IMR-90 (cell line): ENCODE data around the gene OR2H2. TPM values are rescaled to one million over a fixed set of nuclear protein-coding genes. Genes with fewer than 3 reads are reported as not detected.
A peak's percentile ranks its signal among the peaks of the same experiment; 100 is the strongest.

Source experiments
- ATAC-seq: fragments of 200-7000 bp; cut with Tn5 transposase; 2 replicates; pipeline ENCODE4 v1.9.1; 2020; ENCODE audit warnings: low read depth, mild to moderate bottlenecking, moderate library complexity
- BruUV-seq: library from RNA; stranded (reverse); fragments of 400-500 nt; replicated peaks from 2 replicates; lab custom pipeline; 2021; lab: Mats Ljungman, UMichigan
- CTCF ChIA-PET: fragments of 300-600 bp; formaldehyde crosslinking; extraction: SDS; loops from one replicate; lab custom pipeline; 2021; ENCODE audit warnings: antibody characterized with exemption; lab: Yijun Ruan, JAX
- POLR2A ChIA-PET: fragments of 300-600 bp; sonication (Branson Sonifier 250); formaldehyde crosslinking; loops from one replicate; lab custom pipeline; 2022; ENCODE audit warnings: antibody characterized with exemption; ENCODE audit not compliant: unreplicated experiment; lab: Charles Lee
- DNase-seq: peaks from one replicate; pipeline ENCODE4 v3.0.0; 2013
- H2AFZ ChIP-seq: replicated peaks from 2 replicates; pipeline ENCODE3; 2013; ENCODE audit warnings: low read length, mild to moderate bottlenecking; ENCODE audit not compliant: poor library complexity
- H2AK5ac ChIP-seq: 2 replicates; pipeline ENCODE4 v1.6.1; 2013; ENCODE audit warnings: low read depth, low read length, inconsistent platforms
- H2AK9ac ChIP-seq: replicated peaks from 2 replicates; pipeline ENCODE3; 2013; ENCODE audit warnings: mild to moderate bottlenecking, low read depth, low read length, moderate library complexity; ENCODE audit not compliant: poor library complexity
- H2BK120ac ChIP-seq: 2 replicates; pipeline ENCODE4 v1.6.1; 2013; ENCODE audit warnings: low read depth, low read length, inconsistent platforms
- H2BK15ac ChIP-seq: 3 replicates; pipeline ENCODE4 v1.6.1; 2013; ENCODE audit warnings: low read depth, low read length, inconsistent platforms
- H2BK20ac ChIP-seq: 2 replicates; pipeline ENCODE4 v1.6.1; 2013; ENCODE audit warnings: low read depth, mild to moderate bottlenecking, inconsistent platforms, low read length, moderate library complexity
- H2BK5ac ChIP-seq: 2 replicates; pipeline ENCODE4 v1.6.1; 2013; ENCODE audit warnings: mild to moderate bottlenecking, low read depth, low read length, inconsistent platforms; ENCODE audit not compliant: poor library complexity, severe bottlenecking
- H3K14ac ChIP-seq: replicated peaks from 2 replicates; pipeline ENCODE4 v1.6.1; 2013; ENCODE audit warnings: low read depth, low read length, inconsistent platforms
- H3K18ac ChIP-seq: 2 replicates; pipeline ENCODE4 v1.6.1; 2013; ENCODE audit warnings: low read depth, low read length, control low read depth
- H3K23ac ChIP-seq: 2 replicates; pipeline ENCODE4 v1.6.1; 2013; ENCODE audit warnings: low read depth, low read length, inconsistent platforms
- H3K27ac ChIP-seq: 2 replicates; pipeline ENCODE4 v1.5.1; 2013; ENCODE audit warnings: mild to moderate bottlenecking, control low read depth, low read length; ENCODE audit not compliant: insufficient read depth
- H3K27me3 ChIP-seq: 2 replicates; pipeline ENCODE4 v1.6.1; 2013; ENCODE audit warnings: low read length; ENCODE audit not compliant: control insufficient read depth, insufficient read depth
- H3K36me3 ChIP-seq: 2 replicates; pipeline ENCODE4 v1.6.1; 2013; ENCODE audit warnings: low read length, mixed read lengths; ENCODE audit not compliant: control insufficient read depth, insufficient read depth
- H3K4ac ChIP-seq: 2 replicates; pipeline ENCODE4 v1.6.1; 2013; ENCODE audit warnings: low read depth, low read length, inconsistent platforms
- H3K4me1 ChIP-seq: 2 replicates; pipeline ENCODE4 v1.6.1; 2013; ENCODE audit warnings: low read length, mixed read lengths; ENCODE audit not compliant: control insufficient read depth, insufficient read depth
- H3K4me2 ChIP-seq: 2 replicates; pipeline ENCODE4 v1.6.1; 2013; ENCODE audit warnings: low read depth, mild to moderate bottlenecking, control low read depth, low read length, moderate library complexity
- H3K4me3 ChIP-seq: 2 replicates; pipeline ENCODE4 v1.5.1; 2013; ENCODE audit warnings: low read depth, mild to moderate bottlenecking, control low read depth, low read length, moderate library complexity; ENCODE audit not compliant: insufficient read depth
- H3K56ac ChIP-seq: 2 replicates; pipeline ENCODE4 v1.6.1; 2013; ENCODE audit warnings: low read length, inconsistent platforms; ENCODE audit not compliant: insufficient read depth; ENCODE audit errors: extremely low read depth
- H3K79me1 ChIP-seq, 2 experiments: 2 replicates each; pipeline ENCODE4 v1.6.1; 2013; ENCODE audit warnings: low read length in 2 of 2, inconsistent platforms in 1 of 2, low read depth in 1 of 2
- H3K9ac ChIP-seq: 2 replicates; pipeline ENCODE4 v1.6.1; 2013; ENCODE audit warnings: low read depth, low read length, control low read depth
- H3K9me1 ChIP-seq: 2 replicates; pipeline ENCODE4 v1.6.1; 2013; ENCODE audit warnings: low read length, inconsistent platforms; ENCODE audit not compliant: insufficient read depth
- H3K9me3 ChIP-seq: 2 replicates; pipeline ENCODE4 v1.6.1; 2013; ENCODE audit warnings: low read length; ENCODE audit not compliant: control insufficient read depth, insufficient read depth
- H4K20me1 ChIP-seq: 2 replicates; pipeline ENCODE4 v1.6.1; 2013; ENCODE audit warnings: low read length, inconsistent platforms; ENCODE audit not compliant: insufficient read depth
- H4K5ac ChIP-seq: 2 replicates; pipeline ENCODE4 v1.6.1; 2013; ENCODE audit warnings: mild to moderate bottlenecking, low read depth, low read length, control low read depth
- H4K8ac ChIP-seq, 2 experiments: 2 replicates each; pipeline ENCODE4 v1.6.1; 2013; ENCODE audit warnings: low read depth in 2 of 2, low read length in 2 of 2, control low read depth in 1 of 2, inconsistent platforms in 1 of 2
- H4K91ac ChIP-seq: 2 replicates; pipeline ENCODE4 v1.6.1; 2013; ENCODE audit warnings: low read depth, low read length, inconsistent platforms; ENCODE audit not compliant: insufficient read depth
- CEBPB ChIP-seq: IDR thresholded peaks from 2 replicates; pipeline ENCODE4 v1.6.1; 2012; ENCODE audit warnings: low read depth, low read length, improper control_type of control experiment
- MAFK ChIP-seq: IDR thresholded peaks from 2 replicates; pipeline ENCODE4 v1.6.1; 2012; ENCODE audit warnings: low read depth, low read length, improper control_type of control experiment
- POLR2A ChIP-seq: IDR thresholded peaks from 2 replicates; pipeline ENCODE4 v1.6.1; 2012; ENCODE audit warnings: mild to moderate bottlenecking, low read depth, low read length
- WGBS, 2 experiments: methylation state at CpG; one replicate each; pipeline versions ENCODE4 v1.1.5 to v1.1.7; 2013; ENCODE audit warnings: missing lambda C conversion rate in 2 of 2; ENCODE audit not compliant: insufficient read length in 1 of 2; ENCODE audit errors: extremely low coverage in 2 of 2; 5-methylcytosine and 5-hydroxymethylcytosine counted together
- dilution Hi-C: fragments of 300-500 bp; cut with HindIII; formaldehyde crosslinking; loops from one replicate; pipeline ENCODE4 v1.14.3; 2018; ENCODE audit warnings: low sequenced_read_pairs; ENCODE audit not compliant: unreplicated experiment
- in situ Hi-C: fragments of 300-500 bp; cut with MboI; formaldehyde crosslinking; loops from 3 replicates; pipeline ENCODE4 v1.14.3; 2019; ENCODE audit warnings: low sequenced_read_pairs, inconsistent platforms, mixed read lengths
- intact Hi-C: fragments of 100-400 bp; cut with micrococcal nuclease; formaldehyde crosslinking; loops from 2 replicates; pipeline ENCODE4 v1.10.0; 2022
- polyA plus RNA-seq, 3 experiments: library from polyadenylated mRNA; depleted of rRNA; stranded (reverse); fragments of >200 nt; gene quantifications; 2 replicates each; pipeline ENCODE4 v1.2.3, GENCODE V29; 2012; ENCODE audit warnings: low replicate concordance in 1 of 3
- total RNA-seq: library from RNA; depleted of rRNA; stranded (reverse); fragments of >200 nt; gene quantifications from 2 replicates; pipeline ENCODE4 v1.2.3, GENCODE V29; 2012

OR2H2 gene
- total and polyA plus RNA-seq, 2 of the 4 experiments (the other 2 are of a cell fraction), result not detected

DNA sequence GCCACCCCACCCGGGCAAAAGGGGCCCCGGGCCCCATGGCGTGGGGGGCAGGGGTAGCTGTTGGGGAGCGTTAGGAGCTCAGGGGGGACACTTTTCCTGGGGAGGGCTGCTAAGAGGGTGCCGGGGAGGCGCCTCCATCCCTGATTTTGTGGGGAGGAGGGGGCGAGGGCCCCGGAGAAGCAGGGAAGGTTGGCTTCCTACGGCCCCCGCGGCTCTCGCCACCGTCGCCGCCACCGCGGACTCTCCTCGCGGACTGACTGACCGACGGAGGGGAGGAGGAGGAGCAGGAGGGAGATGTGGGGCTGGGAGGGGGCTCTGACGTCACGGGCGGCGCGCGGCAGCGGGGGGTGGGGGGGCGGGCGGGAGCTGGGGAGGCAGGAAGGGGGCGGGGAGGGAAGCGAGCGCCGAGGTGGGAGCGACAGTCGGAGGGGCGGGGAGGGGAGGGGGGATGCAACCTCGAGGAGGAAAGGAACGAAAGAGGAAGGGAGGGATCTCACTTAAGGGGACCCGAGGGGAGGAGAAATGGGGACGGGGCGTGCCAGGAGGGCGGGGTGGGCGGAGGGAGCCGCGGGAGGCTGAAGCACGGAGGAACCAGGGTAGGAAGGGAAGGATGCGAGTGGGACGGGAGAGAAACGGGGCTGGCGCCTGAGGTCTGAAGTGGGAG lies 43.0 kb downstream of the OR2H2 start:
- CTCF ChIA-PET, result no interaction called here
- peak overlapping the region; percentile 72; the same call in 1 of the 3 replicates for H2BK15ac ChIP-seq
- H2BK5ac ChIP-seq, result peak overlapping the region; percentile 51
- H3K4me2 ChIP-seq, result peak overlapping the region; percentile 93
- BruUV-seq, result no TSS peak
- DNase-seq, result peak; percentile 86
- H3K9ac ChIP-seq, result peak overlapping the region; percentile 88
- H4K8ac ChIP-seq, result peak overlapping the region; percentile 74 to 88; a peak in 3 of 4 replicates
- H3K4ac ChIP-seq, result peak overlapping the region; percentile 70
- no peak overlapping the region for H2BK20ac ChIP-seq
- no peaks in the 10 kb centered on the region for H3K9me3 ChIP-seq
- WGBS, 2 experiments, result 0% methylated on average over 4 of the region's 51 CpGs; no CpG with 5 or more reads in 1 of the 2 experiments
- H4K20me1 ChIP-seq, result peaks cover 4% of the 10 kb centered on the region
- no peaks in the 10 kb centered on the region for H3K27me3 ChIP-seq
- H3K36me3 ChIP-seq, result peaks cover 9% of the 10 kb centered on the region
- dilution Hi-C loops (no loop called here), in situ Hi-C loops (no loop called here), intact Hi-C loops (no loop called here)
- H3K79me1 ChIP-seq, result peaks cover 30 to 62% of the 10 kb centered on the region in 2 experiments
- POLR2A ChIA-PET, result interaction anchor here (0.5 to 0.6 kb wide), 3 partner anchors 12 to 1832 kb away, joined by 4 to 14 read pairs (median 4); no protein-coding TSS in a partner anchor
- peak overlapping the region; percentile 96 for H2AFZ ChIP-seq
- H2AK9ac ChIP-seq, result peak overlapping the region; percentile 92
- H2AK5ac ChIP-seq, result peak overlapping the region; percentile 90
- peak overlapping the region; percentile 16; the same call in 1 of the 2 replicates for H4K5ac ChIP-seq
- H3K4me1 ChIP-seq, result peaks cover 14% of the 10 kb centered on the region
- peak overlapping the region; percentile 68; the same call in 1 of the 2 replicates for H2BK120ac ChIP-seq
- peak overlapping the region; percentile 81 for H3K23ac ChIP-seq
- TF ChIP-seq POLR2A (peak; percentile 96), MAFK (no peak), CEBPB (no peak)
- H3K27ac ChIP-seq, result peak overlapping the region; percentile 90
- H3K14ac ChIP-seq, result peak overlapping the region; percentile 78
- H3K4me3 ChIP-seq, result peak overlapping the region; percentile 72
- peak; percentile 52 for ATAC-seq
- peak overlapping the region; percentile 58 for H3K18ac ChIP-seq
- H3K9me1 ChIP-seq, result peaks cover 14% of the 10 kb centered on the region
- peak overlapping the region; percentile 56 for H4K91ac ChIP-seq
- peak overlapping the region; percentile 71 for H3K56ac ChIP-seq
